K562 (cell line): ENCODE measurements around the gene MBNL1. TPM values are rescaled to one million over a fixed set of nuclear protein-coding genes. Genes with fewer than 3 reads are reported as not detected.

ENCODE experiments used
- ASH1L ChIP-seq: fragments of 450-650 bp; IDR thresholded peaks from 2 replicates; pipeline ENCODE4 v1.6.1; 2018; ENCODE audit warnings: borderline replicate concordance, mild to moderate bottlenecking, low read depth; ENCODE audit not compliant: partially characterized antibody
- ATF3 ChIP-seq, 2 experiments: fragments of 450-650 bp in 1 of 2; sonication (generic) in 1 of 2; formaldehyde crosslinking in 1 of 2; IDR thresholded peaks in 1 of 2; conservative IDR thresholded peaks in 1 of 2; 2 replicates each; pipeline versions ENCODE4 v1.6.1 to v1.8.1; 2016 to 2023; ENCODE audit warnings: mild to moderate bottlenecking in 2 of 2, moderate library complexity in 2 of 2, inconsistent platforms in 1 of 2, missing genetic modification reagents in 1 of 2
- BCLAF1 ChIP-seq, 2 experiments: fragments of 450-650 bp in 1 of 2; IDR thresholded peaks; 2 replicates each; pipeline ENCODE4 v1.6.1; 2011 to 2017; ENCODE audit warnings: low read depth in 2 of 2, antibody characterized with exemption in 1 of 2, borderline replicate concordance in 1 of 2, low read length in 1 of 2, mild to moderate bottlenecking in 1 of 2, mixed read lengths in 1 of 2; ENCODE audit not compliant: control insufficient read depth in 1 of 2
- BRD9 ChIP-seq: fragments of 450-650 bp; IDR thresholded peaks from 2 replicates; pipeline ENCODE4 v1.6.1; 2018; ENCODE audit warnings: low read depth; ENCODE audit not compliant: partially characterized antibody
- C11orf30 ChIP-seq: fragments of 450-650 bp; IDR thresholded peaks from 2 replicates; pipeline ENCODE4 v1.6.1; 2016; ENCODE audit warnings: low read depth, mild to moderate bottlenecking
- EP300 ChIP-seq: IDR thresholded peaks from 2 replicates; pipeline ENCODE4 v1.6.1; 2012; ENCODE audit warnings: low read length, improper control_type of control experiment
- ETV1 ChIP-seq: fragments of 450-650 bp; conservative IDR thresholded peaks from 2 replicates; pipeline ENCODE4 v1.6.1; 2016; ENCODE audit warnings: missing genetic modification characterization, control low read depth, low read depth, missing compliant biosample characterization
- FOXM1 ChIP-seq, 2 experiments: fragments of 450-650 bp in 1 of 2; sonication (generic) in 1 of 2; formaldehyde crosslinking in 1 of 2; IDR thresholded peaks; 2 replicates each; pipeline versions ENCODE4 v1.6.1 to v1.9.0; 2017 to 2022; ENCODE audit warnings: low read depth in 2 of 2, mild to moderate bottlenecking in 2 of 2, missing genetic modification reagents in 1 of 2, moderate library complexity in 1 of 2
- FUS ChIP-seq: fragments of 200-400 bp; formaldehyde crosslinking; optimal IDR thresholded peaks from 2 replicates; pipeline ENCODE3; 2017; ENCODE audit warnings: low read depth, low read length
- HDAC3 ChIP-seq: fragments of 450-650 bp; IDR thresholded peaks from 2 replicates; pipeline ENCODE4 v1.6.1; 2018; ENCODE audit warnings: borderline replicate concordance, mild to moderate bottlenecking, moderate library complexity; ENCODE audit not compliant: partially characterized antibody
- HDGF ChIP-seq: fragments of 450-650 bp; IDR thresholded peaks from 2 replicates; pipeline ENCODE4 v1.6.1; 2016
- IRF9 ChIP-seq: fragments of 450-650 bp; IDR thresholded peaks from 2 replicates; pipeline ENCODE4 v1.6.1; 2016; ENCODE audit warnings: missing biosample characterization, missing genetic modification characterization
- KDM1A ChIP-seq, 2 experiments: fragments of 450-650 bp; IDR thresholded peaks; 2 replicates each; pipeline ENCODE4 v1.6.1; 2016; ENCODE audit warnings: mild to moderate bottlenecking in 2 of 2
- MEF2D ChIP-seq: conservative IDR thresholded peaks from 2 replicates; pipeline ENCODE4 v1.6.1; 2016; ENCODE audit warnings: low read depth, missing genetic modification characterization, missing compliant biosample characterization
- MTA2 ChIP-seq: fragments of 450-650 bp; IDR thresholded peaks from 2 replicates; pipeline ENCODE4 v1.6.1; 2016; ENCODE audit warnings: low read depth
- NCOA4 ChIP-seq: fragments of 450-650 bp; IDR thresholded peaks from 2 replicates; pipeline ENCODE4 v1.6.1; 2018; ENCODE audit warnings: mild to moderate bottlenecking; ENCODE audit not compliant: partially characterized antibody
- NFE2 ChIP-seq: IDR thresholded peaks from 2 replicates; pipeline ENCODE4 v1.6.1; 2014; ENCODE audit warnings: antibody characterized with exemption, low read depth
- OTX1 ChIP-seq: fragments of 450-650 bp; formaldehyde crosslinking; IDR thresholded peaks from 2 replicates; pipeline ENCODE4 v1.4.0; 2022; ENCODE audit warnings: mild to moderate bottlenecking
- SMARCE1 ChIP-seq: fragments of 450-650 bp; IDR thresholded peaks from 2 replicates; pipeline ENCODE4 v1.7.1; 2016; ENCODE audit warnings: mild to moderate bottlenecking
- SUPT5H ChIP-seq: fragments of 450-650 bp; IDR thresholded peaks from 2 replicates; pipeline ENCODE4 v1.6.1; 2016
- ZBTB26 ChIP-seq: fragments of 450-650 bp; formaldehyde crosslinking; IDR thresholded peaks from 2 replicates; pipeline ENCODE4 v1.4.0; 2022; ENCODE audit warnings: missing genetic modification characterization
- ZEB2 ChIP-seq: fragments of 450-650 bp; IDR thresholded peaks from 2 replicates; pipeline ENCODE4 v1.6.1; 2016
- ZNF263 ChIP-seq: sonication (generic); formaldehyde crosslinking; IDR thresholded peaks from 2 replicates; pipeline ENCODE4 v1.8.0; 2022; ENCODE audit warnings: mild to moderate bottlenecking, missing genetic modification reagents, borderline replicate concordance
- polyA plus RNA-seq, 8 experiments: library from polyadenylated mRNA; depleted of rRNA in 4 of 8; stranded (reverse) in 5 of 8; unstranded in 3 of 8; fragments of >200 nt; fragmentation: Nextera tagmentation in 2 of 8; fragmentation: Illumina TruSeq in 1 of 8; extraction: Ambion mirVana in 2 of 8; extraction: Trizol in 1 of 8; gene quantifications; 2 replicates each; pipeline versions ENCODE4 v1.2.1 to v1.2.3, GENCODE V29; 2011 to 2014; ENCODE audit warnings: inconsistent platforms in 1 of 8, missing spikeins in 1 of 8
- total RNA-seq, 7 experiments: library from RNA; depleted of rRNA in 6 of 7; stranded (reverse); fragments of >200 nt in 6 of 7; fragmentation: Illumina TruSeq in 2 of 7; extraction: Trizol in 2 of 7; gene quantifications; 2 replicates each; pipeline versions ENCODE4 v1.2.1 to v1.2.3, GENCODE V29; 2011 to 2021; ENCODE audit warnings: low replicate concordance in 1 of 7

Gene MBNL1
- total and polyA plus RNA-seq, 9 of the 15 experiments (the other 6 are each of a cell fraction or from before 2014, with no cell fraction given) = 70.3 to 243 (median 220) TPM

GRCh38 chr3:152331018-152331541 is 62.4 kb downstream of the MBNL1 start (continued):
- TF ChIP-seq C11orf30 = peak; percentile 80
- TF ChIP-seq ZBTB26 (CRISPR knock-in tag) = peak; percentile 78; the same call in 1 of the 2 replicates
- TF ChIP-seq ETV1 (tag) = no peak
- peak; percentile 38; the same call in 1 of the 2 replicates for TF ChIP-seq MEF2D
- TF ChIP-seq FOXM1 (IDR thresholded peaks at IDR 0.05; ENCODE audit: low read depth) = peak; percentile 49; the same call in 1 of the 2 replicates
- no peak for TF ChIP-seq FOXM1 (CRISPR knock-in tag; IDR thresholded peaks at IDR 0.05; ENCODE audit: low read depth)
- TF ChIP-seq OTX1 (CRISPR knock-in tag) = peak; percentile 76
- TF ChIP-seq KDM1A (IDR thresholded peaks at IDR 0.05) = no peak
- peak; percentile 75 for TF ChIP-seq BRD9
- TF ChIP-seq HDGF = 0 out of 2 replicates have a peak, but pooled peaks have one; percentile 55
- 0 out of 2 replicates have a peak, but pooled peaks have one; percentile 28 for TF ChIP-seq IRF9 (tag)
- TF ChIP-seq EP300 = peak; percentile 45; the same call in 1 of the 2 replicates
- peak; percentile 34 for TF ChIP-seq ASH1L
- TF ChIP-seq HDAC3 = peak; percentile 12
- TF ChIP-seq BCLAF1 (IDR thresholded peaks at IDR 0.05; ENCODE audit: borderline replicate concordance in 1 of 2, control insufficient read depth in 1 of 2, low read depth in 2 of 2, low read length in 1 of 2) = peak in 1 of 2 experiments; percentile 51; a peak in 1 of 4 replicates
- no peak for TF ChIP-seq ZNF263 (CRISPR knock-in tag)
- peak; percentile 63; the same call in 1 of the 2 replicates for TF ChIP-seq ZEB2
- TF ChIP-seq MTA2 = peak; percentile 43; the same call in 1 of the 2 replicates
- peak; percentile 76; the same call in 1 of the 2 replicates for TF ChIP-seq NFE2
- peak; percentile 79 for TF ChIP-seq SMARCE1
- peak; percentile 67 for TF ChIP-seq ATF3 (IDR thresholded peaks at IDR 0.05)
- no peak for TF ChIP-seq ATF3 (CRISPR knock-in tag; conservative IDR thresholded peaks at IDR 0.05)
- peak; percentile 58; the same call in 1 of the 2 replicates for TF ChIP-seq SUPT5H
- TF ChIP-seq NCOA4 = peak; percentile 71
- no peak for TF ChIP-seq FUS
